Measurements from ENCODE around the gene KLF11. TPM values are rescaled to one million over a fixed set of nuclear protein-coding genes. Genes with fewer than 3 reads are reported as not detected.

KLF11 gene
- total RNA-seq, 2 donors from 2014 or later = 9.3 to 13.1 TPM

DNA sequence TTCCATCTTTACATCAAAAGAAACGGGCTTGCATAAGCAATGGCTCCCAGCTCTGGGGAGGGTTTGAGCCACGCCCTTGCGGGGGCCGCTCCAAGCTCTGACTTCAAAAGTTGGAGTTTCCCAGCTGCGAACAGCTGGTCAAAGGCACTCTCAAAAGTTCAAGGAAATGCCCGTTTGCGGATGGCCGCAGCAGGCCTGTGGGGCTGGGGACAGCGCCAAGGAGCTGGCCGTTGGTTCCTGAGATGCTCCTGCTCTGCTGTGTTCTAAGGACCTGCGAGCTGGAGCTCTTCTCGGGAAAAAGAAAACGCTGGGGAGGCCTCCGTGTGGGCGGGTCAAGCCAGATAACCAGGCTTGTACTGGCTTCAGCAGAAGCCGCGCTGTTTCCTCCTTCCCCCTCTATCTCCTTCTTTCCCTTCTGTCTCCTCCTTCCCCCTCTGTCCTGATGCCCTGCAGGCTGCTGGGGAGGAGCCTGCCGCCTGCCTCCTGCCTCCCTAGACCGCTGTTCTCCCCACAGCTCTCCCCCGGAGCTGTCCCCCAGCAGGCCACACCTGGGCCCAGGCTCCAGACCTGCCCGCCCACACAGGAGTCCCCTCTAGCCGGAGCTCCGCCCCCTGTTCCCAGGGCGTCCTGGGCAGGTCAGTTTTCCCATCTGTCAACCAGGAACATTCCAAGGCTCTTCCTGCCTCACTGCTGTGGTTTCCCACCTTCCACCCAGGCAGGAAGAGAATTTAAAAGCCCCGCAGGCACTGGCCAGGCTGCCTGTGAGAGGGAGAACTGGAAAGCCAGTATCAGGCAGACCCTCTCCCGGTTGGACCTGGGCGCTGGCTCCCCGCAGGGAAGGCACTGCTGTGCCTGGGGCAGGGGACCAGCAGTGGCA, 14.1 kb downstream of the KLF11 start:
- H3K4me3 Mint-ChIP-seq = peak overlapping the region; percentile 49
- no peaks in the 10 kb centered on the region for H3K9me3 Mint-ChIP-seq
- TF ChIP-seq, protein P1, sequence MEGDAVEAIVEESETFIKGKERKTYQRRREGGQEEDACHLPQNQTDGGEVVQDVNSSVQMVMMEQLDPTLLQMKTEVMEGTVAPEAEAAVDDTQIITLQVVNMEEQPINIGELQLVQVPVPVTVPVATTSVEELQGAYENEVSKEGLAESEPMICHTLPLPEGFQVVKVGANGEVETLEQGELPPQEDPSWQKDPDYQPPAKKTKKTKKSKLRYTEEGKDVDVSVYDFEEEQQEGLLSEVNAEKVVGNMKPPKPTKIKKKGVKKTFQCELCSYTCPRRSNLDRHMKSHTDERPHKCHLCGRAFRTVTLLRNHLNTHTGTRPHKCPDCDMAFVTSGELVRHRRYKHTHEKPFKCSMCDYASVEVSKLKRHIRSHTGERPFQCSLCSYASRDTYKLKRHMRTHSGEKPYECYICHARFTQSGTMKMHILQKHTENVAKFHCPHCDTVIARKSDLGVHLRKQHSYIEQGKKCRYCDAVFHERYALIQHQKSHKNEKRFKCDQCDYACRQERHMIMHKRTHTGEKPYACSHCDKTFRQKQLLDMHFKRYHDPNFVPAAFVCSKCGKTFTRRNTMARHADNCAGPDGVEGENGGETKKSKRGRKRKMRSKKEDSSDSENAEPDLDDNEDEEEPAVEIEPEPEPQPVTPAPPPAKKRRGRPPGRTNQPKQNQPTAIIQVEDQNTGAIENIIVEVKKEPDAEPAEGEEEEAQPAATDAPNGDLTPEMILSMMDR (conservative IDR thresholded peaks at IDR 0.05) = no peak
- Histone ChIP-seq H3K9ac (ENCODE audit: extremely low read depth, low read length, poor library complexity, severe bottlenecking) (peak overlapping the region; percentile 38), H3K27me3 (ENCODE audit: control insufficient read depth, insufficient read depth, low read length, poor library complexity, severe bottlenecking) (no peaks in the 10 kb centered on the region), H3K27ac (ENCODE audit: low read depth, low read length) (no peak overlapping the region), H3K4me3 (ENCODE audit: low read length) (peak overlapping the region; percentile 68), H3K9me3 (ENCODE audit: control insufficient read depth, low read length) (no peaks in the 10 kb centered on the region), H3K4me1 (ENCODE audit: control insufficient read depth, insufficient read depth, low read length) (no peaks in the 10 kb centered on the region), H3K36me3 (ENCODE audit: control insufficient read depth, insufficient read depth, low read length) (peaks cover 22% of the 10 kb centered on the region)
- peak overlapping the region; percentile 81 for H3K27ac Mint-ChIP-seq
- H3K36me3 Mint-ChIP-seq (ENCODE audit: low read depth) = peaks cover 11% of the 10 kb centered on the region
- peak; percentile 98 for DNase-seq
- peaks cover 24% of the 10 kb centered on the region for H3K4me1 Mint-ChIP-seq
- 10 to 26% methylated on average over 11 to 28 of the region's 28 CpGs for WGBS, 2 experiments (ENCODE audit: insufficient coverage in 1 of 2, insufficient read length in 1 of 2)
- no peaks in the 10 kb centered on the region for H3K27me3 Mint-ChIP-seq (ENCODE audit: insufficient read depth)

DNA sequence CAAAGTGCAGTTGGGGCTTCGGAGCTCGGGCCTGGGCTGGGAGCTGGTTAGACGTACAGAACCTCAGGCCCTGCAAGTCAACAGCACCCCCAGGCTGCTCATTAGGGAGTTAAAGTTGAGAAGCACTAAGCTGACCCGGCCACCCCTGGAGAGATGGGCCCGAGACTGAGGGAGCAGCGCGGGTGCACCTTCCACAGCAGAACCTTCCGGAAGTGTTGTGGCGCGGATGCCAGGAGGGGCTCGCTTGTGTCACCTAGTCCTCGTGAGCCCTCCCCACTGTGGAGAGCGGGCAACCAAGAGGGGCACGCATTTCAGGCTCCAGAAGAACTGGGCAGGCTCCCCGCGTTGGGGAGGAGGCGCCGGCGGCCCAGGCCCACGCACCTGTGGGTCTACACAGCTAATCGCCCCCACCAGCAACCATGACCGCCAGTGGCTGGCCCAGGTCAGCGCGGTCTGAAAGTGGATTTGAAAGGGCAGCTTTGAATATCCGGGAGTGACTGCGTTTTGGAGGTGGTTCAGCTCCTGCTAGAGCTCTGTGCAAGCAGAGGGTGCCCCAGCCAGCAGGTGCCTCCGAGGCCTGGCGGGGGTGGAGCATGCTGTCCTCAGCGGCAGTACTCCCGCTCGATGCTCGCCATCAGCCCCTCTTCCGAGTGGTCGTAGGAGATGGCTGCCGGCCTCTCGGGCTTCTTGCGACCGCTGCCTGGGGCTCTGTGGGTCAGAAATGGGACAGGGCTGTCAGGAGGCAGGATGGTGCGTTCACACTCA, 15.1 kb downstream of the KLF11 start:
- H3K9me3 ChIP-seq (ENCODE audit: control insufficient read depth, low read length) = no peaks in the 10 kb centered on the region
- H3K4me3 ChIP-seq (ENCODE audit: low read length) = no peak overlapping the region
- Mint-ChIP-seq H3K9me3 (no peaks in the 10 kb centered on the region), H3K27ac (no peak overlapping the region), H3K4me1 (peaks cover 24% of the 10 kb centered on the region), H3K36me3 (ENCODE audit: low read depth) (peaks cover 4% of the 10 kb centered on the region), H3K27me3 (ENCODE audit: insufficient read depth) (no peaks in the 10 kb centered on the region), H3K4me3 (no peak overlapping the region)
- WGBS, 2 experiments (ENCODE audit: insufficient coverage in 1 of 2, insufficient read length in 1 of 2) = 94 to 95% methylated on average over 32 to 39 of the region's 39 CpGs
- TF ChIP-seq, protein P1 (conservative IDR thresholded peaks at IDR 0.05) = no peak
- no peaks in the 10 kb centered on the region for H3K4me1 ChIP-seq (ENCODE audit: control insufficient read depth, insufficient read depth, low read length)
- no peak overlapping the region for H3K9ac ChIP-seq (ENCODE audit: extremely low read depth, low read length, poor library complexity, severe bottlenecking)
- H3K36me3 ChIP-seq (ENCODE audit: control insufficient read depth, insufficient read depth, low read length) = peaks cover 13% of the 10 kb centered on the region
- H3K27ac ChIP-seq (ENCODE audit: low read depth, low read length) = no peak overlapping the region
- peak; percentile 61 for DNase-seq
- H3K27me3 ChIP-seq (ENCODE audit: control insufficient read depth, insufficient read depth, low read length, poor library complexity, severe bottlenecking) = no peaks in the 10 kb centered on the region

DNA sequence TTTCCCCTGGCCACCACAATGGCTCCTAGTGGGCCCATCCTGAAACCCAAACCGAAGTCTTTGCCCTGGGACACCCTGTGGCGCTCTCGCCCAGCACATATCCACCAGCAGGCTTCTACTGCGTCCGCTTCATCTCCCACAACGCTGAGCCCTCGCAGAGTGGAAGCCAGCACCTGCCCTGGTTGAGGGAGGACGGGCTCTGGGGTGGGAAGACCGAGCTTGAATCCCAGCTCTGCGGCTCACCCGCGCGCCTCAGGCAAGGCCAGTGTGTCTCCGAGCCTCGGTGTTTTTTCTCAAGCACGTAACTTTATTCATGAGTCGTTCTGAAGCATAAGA, 15.6 kb downstream of the KLF11 start:
- Mint-ChIP-seq H3K27me3 (ENCODE audit: insufficient read depth) (no peaks in the 10 kb centered on the region), H3K4me1 (peaks cover 23% of the 10 kb centered on the region), H3K36me3 (ENCODE audit: low read depth) (peaks cover 2% of the 10 kb centered on the region), H3K27ac (no peak overlapping the region), H3K9me3 (no peaks in the 10 kb centered on the region), H3K4me3 (no peak overlapping the region)
- no peaks in the 10 kb centered on the region for H3K4me1 ChIP-seq (ENCODE audit: control insufficient read depth, insufficient read depth, low read length)
- DNase-seq = no peak
- WGBS, 2 experiments (ENCODE audit: insufficient coverage in 1 of 2, insufficient read length in 1 of 2) = 93% methylated on average over 15 to 17 of the region's 17 CpGs
- H3K27me3 ChIP-seq (ENCODE audit: control insufficient read depth, insufficient read depth, low read length, poor library complexity, severe bottlenecking) = no peaks in the 10 kb centered on the region
- H3K9ac ChIP-seq (ENCODE audit: extremely low read depth, low read length, poor library complexity, severe bottlenecking) = no peak overlapping the region
- H3K27ac ChIP-seq (ENCODE audit: low read depth, low read length) = no peak overlapping the region
- H3K9me3 ChIP-seq (ENCODE audit: control insufficient read depth, low read length) = no peaks in the 10 kb centered on the region
- H3K4me3 ChIP-seq (ENCODE audit: low read length) = no peak overlapping the region
- TF ChIP-seq, protein P1 (conservative IDR thresholded peaks at IDR 0.05) = no peak
- H3K36me3 ChIP-seq (ENCODE audit: control insufficient read depth, insufficient read depth, low read length) = peaks cover 8% of the 10 kb centered on the region
